ENCODE results near the gene DENND2D. TPM values are rescaled to one million over a fixed set of nuclear protein-coding genes. Genes with fewer than 3 reads are reported as not detected.

DENND2D gene
- polyA plus RNA-seq, 1 donor (not counting 4 experiments of a cell fraction or from before 2014, with no cell fraction given): 7.8 TPM

DNA sequence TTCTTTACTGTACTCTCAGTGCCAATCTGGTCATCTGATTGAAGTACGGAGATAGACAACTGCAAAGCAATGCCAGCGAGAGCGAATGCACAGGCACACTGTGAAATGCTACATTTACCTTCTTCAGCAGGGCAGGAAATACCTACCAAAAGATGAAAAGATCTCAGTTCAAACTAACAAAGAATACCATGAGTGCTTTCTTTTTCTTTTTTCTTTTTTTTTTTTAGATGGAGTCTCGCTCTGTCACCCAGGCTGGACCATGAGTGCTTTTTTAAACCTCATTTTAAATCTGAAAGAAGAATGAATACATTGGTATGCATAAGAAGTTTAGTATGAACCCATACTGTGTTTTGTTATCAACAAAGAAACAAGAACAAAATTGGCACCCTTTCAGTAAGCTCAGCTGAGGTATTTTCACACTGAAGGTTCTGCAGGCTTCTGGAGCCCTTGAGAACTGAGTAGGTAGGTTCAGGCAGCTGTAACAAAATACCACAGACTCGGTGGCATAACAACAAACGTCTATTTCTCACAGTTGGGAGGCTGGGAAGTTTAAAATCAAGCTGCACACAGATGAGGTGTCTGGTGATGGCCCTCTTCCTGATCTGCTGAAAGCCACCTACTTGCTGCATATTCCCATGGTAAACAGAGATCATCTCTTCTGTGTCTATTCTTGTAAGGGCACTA, 25.4 kb upstream of the DENND2D start:
- FAIRE-seq (no peak), DNase-seq (ENCODE audit: low read depth, low spot score) (no peak)
- H3K9ac ChIP-seq (ENCODE audit: control insufficient read depth, extremely low read depth, insufficient read depth, low read length): no peak overlapping the region
- no peak overlapping the region for H3K4me3 ChIP-seq (ENCODE audit: control insufficient read depth in 2 of 3, extremely low read depth in 1 of 3, insufficient read depth in 2 of 3, low read depth in 1 of 3, low read length in 3 of 3)
- no peaks in the 10 kb centered on the region for H4K20me1 ChIP-seq (ENCODE audit: control insufficient read depth, extremely low read depth, insufficient read depth, low read length)
- no peak overlapping the region for H3K4me2 ChIP-seq (ENCODE audit: control insufficient read depth, extremely low read depth, insufficient read depth, low read depth, low read length)
- TF ChIP-seq, protein P1, sequence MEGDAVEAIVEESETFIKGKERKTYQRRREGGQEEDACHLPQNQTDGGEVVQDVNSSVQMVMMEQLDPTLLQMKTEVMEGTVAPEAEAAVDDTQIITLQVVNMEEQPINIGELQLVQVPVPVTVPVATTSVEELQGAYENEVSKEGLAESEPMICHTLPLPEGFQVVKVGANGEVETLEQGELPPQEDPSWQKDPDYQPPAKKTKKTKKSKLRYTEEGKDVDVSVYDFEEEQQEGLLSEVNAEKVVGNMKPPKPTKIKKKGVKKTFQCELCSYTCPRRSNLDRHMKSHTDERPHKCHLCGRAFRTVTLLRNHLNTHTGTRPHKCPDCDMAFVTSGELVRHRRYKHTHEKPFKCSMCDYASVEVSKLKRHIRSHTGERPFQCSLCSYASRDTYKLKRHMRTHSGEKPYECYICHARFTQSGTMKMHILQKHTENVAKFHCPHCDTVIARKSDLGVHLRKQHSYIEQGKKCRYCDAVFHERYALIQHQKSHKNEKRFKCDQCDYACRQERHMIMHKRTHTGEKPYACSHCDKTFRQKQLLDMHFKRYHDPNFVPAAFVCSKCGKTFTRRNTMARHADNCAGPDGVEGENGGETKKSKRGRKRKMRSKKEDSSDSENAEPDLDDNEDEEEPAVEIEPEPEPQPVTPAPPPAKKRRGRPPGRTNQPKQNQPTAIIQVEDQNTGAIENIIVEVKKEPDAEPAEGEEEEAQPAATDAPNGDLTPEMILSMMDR (optimal IDR thresholded peaks at IDR 0.05 in 1 of 3, IDR thresholded peaks at IDR 0.05 in 1 of 3, conservative IDR thresholded peaks at IDR 0.05 in 1 of 3; ENCODE audit: extremely low read depth in 1 of 3, insufficient read depth in 2 of 3, low read length in 3 of 3): no peak
- no peak for TF ChIP-seq EZH2 (IDR thresholded peaks at IDR 0.05; ENCODE audit: low read length)
- no peaks in the 10 kb centered on the region for H3K79me2 ChIP-seq (ENCODE audit: control insufficient read depth, insufficient read depth, low read length)
- no peaks in the 10 kb centered on the region for H3K27me3 ChIP-seq (ENCODE audit: control insufficient read depth, extremely low read depth, insufficient read depth, low read length)
- no peak overlapping the region for H3K27ac ChIP-seq (ENCODE audit: control insufficient read depth, insufficient read depth, low read length)
- dilution Hi-C loops (cut with MboI; ENCODE audit: extremely low pct_ligation_motif_present, low sequenced_read_pairs): no loop called here
- no peaks in the 10 kb centered on the region for H3K9me1 ChIP-seq (ENCODE audit: control insufficient read depth, extremely low read depth, insufficient read depth, low read length)
- no peaks in the 10 kb centered on the region for H3K36me3 ChIP-seq (ENCODE audit: control insufficient read depth in 2 of 2, extremely low read depth in 1 of 2, insufficient read depth in 2 of 2, low read length in 2 of 2)
- no peaks in the 10 kb centered on the region for H3K9me3 ChIP-seq (ENCODE audit: control insufficient read depth, low read depth, low read length)
- H2AFZ ChIP-seq (ENCODE audit: control insufficient read depth, low read length): no peak overlapping the region
- peaks cover 32% of the 10 kb centered on the region for H3K4me1 ChIP-seq (ENCODE audit: control insufficient read depth, extremely low read depth, insufficient read depth, low read length)

DNA sequence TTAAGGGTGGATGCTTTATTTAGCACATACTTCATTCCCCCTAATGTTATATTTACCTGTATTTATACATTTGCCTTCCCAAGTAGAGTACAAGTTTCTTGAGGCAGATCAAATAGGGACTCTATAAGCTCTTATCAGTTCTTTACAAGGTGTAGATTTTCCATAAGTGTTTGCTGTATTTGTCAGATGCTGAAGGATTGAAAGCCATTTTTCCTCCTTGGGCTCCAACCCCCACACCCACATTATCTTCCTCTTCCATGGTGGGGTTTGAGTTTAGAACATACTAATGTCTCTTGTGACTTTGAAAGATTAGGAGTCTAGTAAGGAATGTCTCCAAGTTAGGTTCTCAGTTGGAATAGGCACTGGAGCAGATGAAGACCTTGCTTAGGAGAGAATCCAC, 24.6 kb upstream of the DENND2D start:
- Histone ChIP-seq H3K4me1 (ENCODE audit: control insufficient read depth, extremely low read depth, insufficient read depth, low read length) (peaks cover 32% of the 10 kb centered on the region), H3K9me3 (ENCODE audit: control insufficient read depth, low read depth, low read length) (no peaks in the 10 kb centered on the region), H3K79me2 (ENCODE audit: control insufficient read depth, insufficient read depth, low read length) (no peaks in the 10 kb centered on the region), H4K20me1 (ENCODE audit: control insufficient read depth, extremely low read depth, insufficient read depth, low read length) (no peaks in the 10 kb centered on the region), H3K9ac (ENCODE audit: control insufficient read depth, extremely low read depth, insufficient read depth, low read length) (no peak overlapping the region), H3K27me3 (ENCODE audit: control insufficient read depth, extremely low read depth, insufficient read depth, low read length) (no peaks in the 10 kb centered on the region), H3K9me1 (ENCODE audit: control insufficient read depth, extremely low read depth, insufficient read depth, low read length) (no peaks in the 10 kb centered on the region), H3K4me2 (ENCODE audit: control insufficient read depth, extremely low read depth, insufficient read depth, low read depth, low read length) (no peak overlapping the region), H3K36me3 (ENCODE audit: control insufficient read depth in 2 of 2, extremely low read depth in 1 of 2, insufficient read depth in 2 of 2, low read length in 2 of 2) (no peaks in the 10 kb centered on the region), H2AFZ (ENCODE audit: control insufficient read depth, low read length) (no peak overlapping the region), H3K27ac (ENCODE audit: control insufficient read depth, insufficient read depth, low read length) (no peak overlapping the region), H3K4me3 (ENCODE audit: control insufficient read depth in 2 of 3, extremely low read depth in 1 of 3, insufficient read depth in 2 of 3, low read depth in 1 of 3, low read length in 3 of 3) (no peak overlapping the region)
- DNase-seq (ENCODE audit: low read depth, low spot score): no peak
- dilution Hi-C loops (cut with MboI; ENCODE audit: extremely low pct_ligation_motif_present, low sequenced_read_pairs): no loop called here
- FAIRE-seq: no peak
- no peak for TF ChIP-seq EZH2 (IDR thresholded peaks at IDR 0.05; ENCODE audit: low read length)
- TF ChIP-seq, protein P1 (optimal IDR thresholded peaks at IDR 0.05 in 1 of 3, IDR thresholded peaks at IDR 0.05 in 1 of 3, conservative IDR thresholded peaks at IDR 0.05 in 1 of 3; ENCODE audit: extremely low read depth in 1 of 3, insufficient read depth in 2 of 3, low read length in 3 of 3): no peak
